K562 (cell line): ENCODE data around the gene POLR2B. TPM values are rescaled to one million over a fixed set of nuclear protein-coding genes. Genes with fewer than 3 reads are reported as not detected.

ENCODE experiments used
- EP300 ChIP-seq: IDR thresholded peaks from 2 replicates; pipeline ENCODE4 v1.6.1; 2012; ENCODE audit warnings: low read length, improper control_type of control experiment
- L3MBTL2 ChIP-seq: fragments of 450-650 bp; IDR thresholded peaks from 2 replicates; pipeline ENCODE4 v1.6.1; 2016; ENCODE audit warnings: mild to moderate bottlenecking, moderate library complexity
- LARP7 ChIP-seq: fragments of 450-650 bp; IDR thresholded peaks from 2 replicates; pipeline ENCODE4 v1.6.1; 2016
- MGA ChIP-seq: fragments of 450-650 bp; IDR thresholded peaks from 2 replicates; pipeline ENCODE4 v1.6.1; 2016; ENCODE audit warnings: mild to moderate bottlenecking, moderate library complexity
- NONO ChIP-seq, 2 experiments: fragments of 200-400 bp in 1 of 2; fragments of 450-650 bp in 1 of 2; formaldehyde crosslinking in 1 of 2; IDR thresholded peaks; 2 replicates each; pipeline ENCODE4 v1.6.1; 2017; ENCODE audit warnings: low read depth in 2 of 2, mild to moderate bottlenecking in 2 of 2, moderate library complexity in 2 of 2, low read length in 1 of 2
- SMAD4 ChIP-seq: fragments of 250-450 bp; sonication (Bioruptor Pico); conservative IDR thresholded peaks from 2 replicates; pipeline ENCODE4 v1.8.0; 2021; ENCODE audit warnings: inconsistent platforms, mild to moderate bottlenecking, moderate library complexity
- THAP7 ChIP-seq: fragments of 250-450 bp; sonication (Bioruptor Pico); IDR thresholded peaks from 2 replicates; pipeline ENCODE4 v1.5.0; 2021
- THRA ChIP-seq: fragments of 450-650 bp; IDR thresholded peaks from 2 replicates; pipeline ENCODE4 v1.6.1; 2017; ENCODE audit warnings: mild to moderate bottlenecking, moderate library complexity
- UBTF ChIP-seq, 2 experiments: IDR thresholded peaks; 2 replicates each; pipeline ENCODE4 v1.6.1; 2012; ENCODE audit warnings: improper control_type of control experiment in 2 of 2, low read depth in 2 of 2, low read length in 2 of 2, borderline replicate concordance in 1 of 2
- YBX1 ChIP-seq: fragments of 450-650 bp; IDR thresholded peaks from 2 replicates; pipeline ENCODE4 v1.7.1; 2016; ENCODE audit warnings: mild to moderate bottlenecking
- ZNF165 ChIP-seq: fragments of 250-450 bp; sonication (Bioruptor Pico); IDR thresholded peaks from 2 replicates; pipeline ENCODE4 v1.4.0; 2020; ENCODE audit warnings: borderline replicate concordance
- polyA plus RNA-seq, 8 experiments: library from polyadenylated mRNA; depleted of rRNA in 4 of 8; stranded (reverse) in 5 of 8; unstranded in 3 of 8; fragments of >200 nt; fragmentation: Nextera tagmentation in 2 of 8; fragmentation: Illumina TruSeq in 1 of 8; extraction: Ambion mirVana in 2 of 8; extraction: Trizol in 1 of 8; gene quantifications; 2 replicates each; pipeline versions ENCODE4 v1.2.1 to v1.2.3, GENCODE V29; 2011 to 2014; ENCODE audit warnings: inconsistent platforms in 1 of 8, missing spikeins in 1 of 8
- total RNA-seq, 7 experiments: library from RNA; depleted of rRNA in 6 of 7; stranded (reverse); fragments of >200 nt in 6 of 7; fragmentation: Illumina TruSeq in 2 of 7; extraction: Trizol in 2 of 7; gene quantifications; 2 replicates each; pipeline versions ENCODE4 v1.2.1 to v1.2.3, GENCODE V29; 2011 to 2021; ENCODE audit warnings: low replicate concordance in 1 of 7

Gene POLR2B
- total and polyA plus RNA-seq, 9 of the 15 experiments (the other 6 are each of a cell fraction or from before 2014, with no cell fraction given): 60.9 to 208 (median 142) TPM

- TF ChIP-seq MGA (peak; percentile 24; the same call in 1 of the 2 replicates), ZNF165 (CRISPR knock-in tag) (no peak), EP300 (peak; percentile 19; the same call in 1 of the 2 replicates), UBTF (IDR thresholded peaks at IDR 0.05; ENCODE audit: borderline replicate concordance in 1 of 2, low read depth in 2 of 2, low read length in 2 of 2) (no peak), LARP7 (no peak), SMAD4 (CRISPR knock-in tag) (peak; percentile 84), YBX1 (no peak), THRA (no peak), L3MBTL2 (peak; percentile 67), NONO (IDR thresholded peaks at IDR 0.05; ENCODE audit: low read depth in 2 of 2, low read length in 1 of 2) (no peak), THAP7 (CRISPR knock-in tag) (no peak)
Observed at GRCh38 chr4:56990109-56990905, 11.6 kb downstream of the POLR2B start (continued).
